Gastrocnemius medialis (tissue), 4 donors: ENCODE results near the gene TPCN1. TPM values are rescaled to one million over a fixed set of nuclear protein-coding genes. Genes with fewer than 3 reads are reported as not detected.

Experiments used
- ATAC-seq, 2 donors: fragments of 150-250 bp; one replicate each; pipeline ENCODE4 v1.9.1; 2016
- DNase-seq, 2 donors: peaks; one replicate each; pipeline ENCODE4 v3.0.0-alpha.2; 2019
- H3K27ac ChIP-seq, 4 donors: fragments of 200-600 bp; sonication (generic); 1 replicate in 1 of 4; 2 replicates in 3 of 4; pipeline ENCODE4 v1.5.1; 2016 to 2018; ENCODE audit warnings: mild to moderate bottlenecking in 2 of 4, moderate library complexity in 1 of 4
- H3K27me3 ChIP-seq, 3 donors: fragments of 200-600 bp; sonication (generic) in 2 of 3; 1 replicate in 1 of 3; 2 replicates in 2 of 3; pipeline versions ENCODE4 v1.5.1 to v1.6.0; 2016 to 2019; ENCODE audit warnings: mild to moderate bottlenecking in 1 of 3, moderate library complexity in 1 of 3
- H3K36me3 ChIP-seq, 2 donors: fragments of 200-600 bp; sonication (generic) in 1 of 2; one replicate each; pipeline ENCODE4 v1.5.1; 2017 to 2018
- H3K4me1 ChIP-seq, 2 donors: fragments of 200-600 bp; sonication (generic) in 1 of 2; one replicate each; pipeline ENCODE4 v1.5.1; 2016 to 2017; ENCODE audit warnings: mild to moderate bottlenecking in 2 of 2
- H3K4me3 ChIP-seq, 4 donors: fragments of 200-600 bp; sonication (generic) in 3 of 4; 1 replicate in 1 of 4; 2 replicates in 3 of 4; pipeline ENCODE4 v1.5.1; 2016 to 2019; ENCODE audit warnings: mild to moderate bottlenecking in 2 of 4
- H3K9me3 ChIP-seq, 3 donors: fragments of 200-600 bp; sonication (generic) in 2 of 3; 1 replicate in 1 of 3; 2 replicates in 2 of 3; pipeline ENCODE4 v1.5.1; 2016 to 2019
- CTCF ChIP-seq, 5 experiments: fragments of 450-650 bp in 3 of 5; fragments of 200-600 bp in 2 of 5; sonication (generic) in 2 of 5; IDR thresholded peaks in 4 of 5; conservative IDR thresholded peaks in 1 of 5; 1 replicate in 4 of 5; 2 replicates in 1 of 5; pipeline ENCODE4 v1.5.1; 2016 to 2019; ENCODE audit warnings: antibody characterized with exemption in 5 of 5, mild to moderate bottlenecking in 3 of 5, moderate library complexity in 3 of 5
- POLR2A ChIP-seq, 2 donors: fragments of 450-650 bp; IDR thresholded peaks; one replicate each; pipeline ENCODE4 v1.6.1; 2017; ENCODE audit warnings: antibody characterized with exemption in 2 of 2, mild to moderate bottlenecking in 2 of 2, moderate library complexity in 2 of 2
- in situ Hi-C, 4 donors: fragments of 200-750 bp; cut with MboI; loops; one replicate each; pipeline versions ENCODE4 v1.15.0 to v1.8.0; 2017; ENCODE audit warnings: low sequenced_read_pairs in 4 of 4
- intact Hi-C: fragments of 100-400 bp; cut with DNase I; formaldehyde crosslinking; loops from one replicate; pipeline ENCODE4 v1.15.1; 2023; ENCODE audit warnings: low total_unique reads
- total RNA-seq, 4 donors: library from RNA; depleted of rRNA; stranded (reverse); fragments of >200 nt; gene quantifications; one replicate each; pipeline versions ENCODE4 v1.1.0 to v1.2.3, GENCODE V29; 2016

Gene TPCN1
- total RNA-seq, 4 donors from 2014 or later = 21.4 to 27.0 (median 25.4) TPM

- in situ Hi-C loops (no loop called here), intact Hi-C loops (no loop called here)
- no peak for TF ChIP-seq CTCF (IDR thresholded peaks at IDR 0.05 in 4 of 5, conservative IDR thresholded peaks at IDR 0.05 in 1 of 5)
- TF ChIP-seq POLR2A (IDR thresholded peaks at IDR 0.05) = no peak
- H3K9me3 ChIP-seq = no peaks in the 10 kb centered on the region
- peak overlapping the region; percentile 92 to 99 (median 96) for H3K27ac ChIP-seq
- no peak for DNase-seq
- ATAC-seq = no peak
- H3K36me3 ChIP-seq = peaks cover 0 to 7% of the 10 kb centered on the region in 2 donors
- peaks cover 94 to 95% of the 10 kb centered on the region in 2 donors for H3K4me1 ChIP-seq
- no peak overlapping the region for H3K4me3 ChIP-seq
- no peaks in the 10 kb centered on the region for H3K27me3 ChIP-seq
Measured at GRCh38 chr12:113231235-113232088, 10.2 kb downstream of the TPCN1 start.

- no peaks in the 10 kb centered on the region for H3K27me3 ChIP-seq
- in situ Hi-C loops = no loop called here
- H3K4me3 ChIP-seq = peak overlapping the region; percentile 3 to 42 (median 36)
- ATAC-seq (peak; percentile 7 to 16), DNase-seq (peak; percentile 15 to 65)
- H3K27ac ChIP-seq = peak overlapping the region; percentile 92 to 99 (median 96)
- H3K4me1 ChIP-seq = peaks cover 94 to 95% of the 10 kb centered on the region in 2 donors
- intact Hi-C loops = no loop called here
- H3K9me3 ChIP-seq = no peaks in the 10 kb centered on the region
- H3K36me3 ChIP-seq = peaks cover 0 to 7% of the 10 kb centered on the region in 2 donors
- TF ChIP-seq CTCF (IDR thresholded peaks at IDR 0.05 in 4 of 5, conservative IDR thresholded peaks at IDR 0.05 in 1 of 5) = no peak
- TF ChIP-seq POLR2A (IDR thresholded peaks at IDR 0.05) = no peak
Measured at GRCh38 chr12:113232089-113232839, 11.0 kb downstream of the TPCN1 start.

GRCh38 chr12:113232840-113233585, 11.7 kb downstream of the TPCN1 start:
- intact Hi-C loops = no loop called here
- DNase-seq = peak; percentile 93 to 97
- H3K36me3 ChIP-seq = peaks cover 0 to 5% of the 10 kb centered on the region in 2 donors

More at GRCh38 chr12:113232840-113233585, 11.7 kb downstream of the TPCN1 start:
- Histone ChIP-seq H3K4me3 (peak overlapping the region; percentile 35 to 42 (median 36)), H3K9me3 (no peaks in the 10 kb centered on the region), H3K4me1 (peaks cover 94 to 95% of the 10 kb centered on the region in 2 donors), H3K27me3 (no peaks in the 10 kb centered on the region), H3K27ac (peak overlapping the region; percentile 92 to 99 (median 96))
- in situ Hi-C loops = no loop called here
- ATAC-seq = peak; percentile 62
- TF ChIP-seq POLR2A (IDR thresholded peaks at IDR 0.05) (peak; percentile 62 to 79), CTCF (IDR thresholded peaks at IDR 0.05 in 4 of 5, conservative IDR thresholded peaks at IDR 0.05 in 1 of 5) (peak in 1 of 5 experiments; percentile 19)
